ENCODE results near the gene CCNL1.
"Not testable (repeated sequence)": the region's sequence is repeated elsewhere in the genome, so short reads cannot be mapped to it uniquely, and the experiment has no call there.

CCNL1 gene

DNA sequence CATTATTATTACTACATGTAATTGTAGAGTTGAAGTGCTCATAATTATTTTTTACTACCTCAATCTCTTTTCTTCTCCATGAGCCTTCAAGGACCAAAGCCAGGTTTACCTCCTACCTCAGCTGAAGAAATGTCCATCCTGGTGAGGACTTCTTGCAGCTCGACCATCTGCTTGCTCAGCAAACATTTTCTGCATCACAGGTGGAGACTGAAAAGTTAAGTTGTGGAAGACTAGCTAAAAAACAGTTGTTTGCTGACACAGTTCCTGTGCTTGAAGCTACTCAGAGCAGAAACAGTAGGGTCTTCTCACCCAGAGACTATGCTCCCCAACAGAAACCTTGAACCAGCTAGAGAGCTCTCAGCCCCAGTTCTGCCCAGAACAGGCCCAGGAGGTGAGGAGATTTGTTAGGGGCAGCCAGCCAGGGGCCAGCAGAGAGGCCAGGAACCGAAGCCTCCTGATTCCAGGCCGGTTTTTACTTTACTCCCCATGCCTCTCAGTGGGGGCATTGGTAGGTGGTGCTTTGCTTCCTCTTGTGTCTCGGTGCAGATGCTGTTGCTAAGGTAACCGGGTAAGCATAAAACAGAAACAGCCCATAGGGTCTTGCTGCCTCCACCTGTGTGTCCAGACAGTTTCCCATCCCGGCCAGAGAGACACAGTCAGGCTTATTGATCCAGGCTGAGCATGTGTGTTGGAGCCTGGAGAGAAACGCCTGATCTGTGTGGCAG lies 54.9 kb downstream of the CCNL1 start:
- no peak for DNase-seq (ENCODE audit: low read depth in 3 of 3, low spot score in 1 of 3)

DNA sequence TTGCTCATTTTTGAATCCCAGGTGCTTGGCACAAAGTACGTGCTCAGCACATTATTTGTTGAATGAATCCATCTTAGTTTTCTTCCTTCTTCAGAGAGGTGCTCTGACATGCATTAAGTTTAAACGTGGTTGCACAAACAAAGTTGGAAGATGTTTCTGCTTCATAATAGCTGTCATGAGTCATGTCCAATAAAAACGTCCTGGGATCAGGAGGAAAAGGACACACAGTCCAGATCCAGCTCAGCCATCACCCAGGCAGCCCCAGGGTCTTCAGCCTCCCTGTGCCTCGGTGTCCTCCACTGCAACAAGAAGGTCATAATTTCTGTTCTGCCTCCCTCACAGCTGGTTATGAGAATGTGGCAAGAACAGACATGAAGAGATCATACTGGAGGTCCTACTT lies 55.4 kb downstream of the CCNL1 start:
- DNase-seq (ENCODE audit: low read depth in 3 of 3, low spot score in 1 of 3): no peak

DNA sequence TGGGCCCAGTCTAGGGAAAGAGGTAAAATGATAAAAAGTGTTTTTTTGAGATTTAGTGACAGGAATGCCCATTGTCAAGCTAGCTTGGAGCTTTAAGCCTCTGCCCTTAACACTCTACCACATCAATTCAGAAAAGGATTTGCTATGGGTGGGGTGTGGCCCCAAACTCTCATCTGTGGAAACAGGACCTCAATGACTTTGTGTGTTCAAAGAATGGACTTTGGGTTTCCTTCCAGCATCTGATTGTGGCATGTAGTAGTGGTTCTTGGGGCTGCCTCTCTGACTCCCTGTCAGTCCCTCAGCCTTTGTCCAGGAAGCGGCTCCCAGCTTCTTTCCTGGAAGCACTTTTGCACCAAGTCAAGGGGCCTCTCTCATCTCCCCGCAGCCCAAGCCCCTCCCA lies 56.1 kb downstream of the CCNL1 start:
- DNase-seq (ENCODE audit: low read depth in 3 of 3, low spot score in 1 of 3): no peak

DNA sequence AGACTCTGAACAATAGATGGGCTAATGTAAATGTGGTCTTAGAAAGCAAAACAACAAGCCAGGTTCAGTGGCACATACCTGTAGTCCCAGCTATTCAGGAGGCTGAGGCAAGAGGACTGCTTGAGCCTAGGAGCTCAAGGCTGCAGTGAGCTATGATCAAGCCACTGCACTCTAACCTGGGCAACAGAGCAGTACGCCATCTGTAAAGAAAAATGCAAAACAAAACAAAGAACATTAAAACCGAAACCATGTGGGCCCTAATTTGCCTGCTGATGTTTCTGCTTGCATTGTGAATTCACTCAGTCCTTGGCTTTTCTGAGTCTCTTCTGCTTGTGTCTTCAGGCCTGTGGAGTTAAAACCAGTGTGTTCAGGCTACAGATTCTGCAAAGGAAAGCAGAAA lies 56.7 kb downstream of the CCNL1 start:
- no peak for DNase-seq (ENCODE audit: low read depth in 3 of 3, low spot score in 1 of 3)

DNA sequence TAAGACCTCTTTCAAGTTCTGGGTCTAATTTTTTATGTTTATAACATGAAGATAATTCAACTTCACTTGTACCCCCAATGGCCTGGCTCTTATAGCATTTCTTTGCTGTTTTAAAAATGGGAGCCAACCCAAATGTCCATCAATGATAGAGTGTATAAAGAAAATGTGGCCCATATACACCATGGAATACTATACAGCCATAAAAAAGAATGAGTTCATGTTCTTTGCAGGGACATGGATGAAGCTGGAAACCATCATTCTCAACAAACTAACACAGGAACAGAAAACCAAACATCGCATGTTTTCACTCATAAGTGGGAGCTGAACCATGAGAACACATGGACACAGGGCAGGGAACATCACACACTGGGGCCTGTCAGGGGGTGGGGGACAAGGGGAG lies 57.4 kb downstream of the CCNL1 start:
- not testable (repeated sequence) for DNase-seq (ENCODE audit: low read depth in 3 of 3, low spot score in 1 of 3)

DNA sequence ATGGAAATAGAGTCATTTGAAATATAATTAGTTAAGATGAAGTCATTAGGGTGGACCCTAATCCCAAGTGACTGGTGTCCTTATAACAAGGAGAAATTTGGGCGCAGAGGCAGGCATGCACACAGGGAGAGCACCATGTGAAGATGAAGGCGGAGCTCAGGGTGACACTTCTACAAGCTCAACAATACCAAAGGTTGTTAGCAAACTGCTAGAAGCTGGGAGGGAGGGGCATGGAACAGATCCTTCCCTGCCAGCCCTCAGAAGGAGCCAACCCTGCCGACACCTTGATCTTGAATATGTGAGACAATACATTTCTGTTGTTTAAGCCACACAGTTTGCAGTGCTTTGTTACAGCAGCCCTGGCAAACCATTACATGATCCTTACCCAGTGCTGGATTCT lies 57.8 kb downstream of the CCNL1 start:
- DNase-seq (ENCODE audit: low read depth in 3 of 3, low spot score in 1 of 3): no peak

DNA sequence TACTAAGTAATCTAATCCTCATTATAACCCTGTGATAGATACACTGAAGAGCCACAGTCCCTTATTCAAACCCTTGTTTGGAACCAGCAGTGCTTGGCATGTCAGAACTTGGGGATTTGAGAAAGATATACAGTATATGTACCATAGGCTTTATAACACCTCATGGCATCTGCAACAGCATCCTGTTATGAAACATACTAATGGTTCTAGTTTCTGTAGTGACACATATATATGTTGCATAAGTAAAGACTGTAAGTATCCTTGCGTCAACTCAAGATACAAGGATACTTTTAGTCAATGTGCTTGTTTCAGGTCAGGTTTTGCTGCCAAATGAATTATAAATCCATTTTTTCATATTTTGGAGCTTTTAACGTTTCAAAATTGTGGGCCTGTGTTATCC lies 58.5 kb downstream of the CCNL1 start:
- DNase-seq (ENCODE audit: low read depth in 3 of 3, low spot score in 1 of 3): no peak

DNA sequence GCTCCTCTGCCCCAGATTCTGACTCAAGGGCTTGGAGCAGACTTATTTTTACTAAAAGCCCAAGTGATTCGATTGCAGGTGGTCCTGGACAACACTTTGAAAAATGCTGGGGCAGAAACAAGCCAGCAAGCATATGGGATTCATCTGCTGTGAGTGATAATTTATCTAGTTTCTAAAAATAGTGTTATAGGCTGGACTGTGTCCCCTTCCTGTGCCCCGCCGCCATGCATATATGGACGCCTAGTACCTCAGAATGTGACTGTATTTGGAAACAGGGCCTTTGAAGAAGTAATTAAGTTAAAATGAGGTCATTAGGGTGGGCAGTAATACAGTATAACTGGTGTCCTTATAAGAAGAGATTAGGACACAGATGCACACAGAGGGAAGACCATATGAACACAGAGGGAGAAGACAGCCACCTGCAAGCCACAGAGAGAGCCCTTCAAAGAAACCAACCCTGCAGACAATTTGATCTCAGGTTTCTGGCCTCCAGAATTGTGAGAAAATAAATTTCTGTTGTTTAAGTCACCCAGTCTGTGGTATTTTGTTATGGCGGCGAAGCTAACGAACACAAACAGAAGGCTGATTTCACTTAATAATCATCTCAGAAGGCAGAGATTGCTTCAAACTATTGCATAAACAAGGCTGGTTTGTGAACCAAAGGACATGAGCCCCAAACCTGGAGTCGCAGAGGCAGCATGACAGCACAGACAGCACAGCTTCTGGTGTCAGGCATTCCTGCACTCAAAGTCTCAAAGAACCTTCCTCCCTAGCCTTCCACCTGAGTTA lies 59.1 kb downstream of the CCNL1 start:
- no peak for DNase-seq (ENCODE audit: low read depth in 3 of 3, low spot score in 1 of 3)

DNA sequence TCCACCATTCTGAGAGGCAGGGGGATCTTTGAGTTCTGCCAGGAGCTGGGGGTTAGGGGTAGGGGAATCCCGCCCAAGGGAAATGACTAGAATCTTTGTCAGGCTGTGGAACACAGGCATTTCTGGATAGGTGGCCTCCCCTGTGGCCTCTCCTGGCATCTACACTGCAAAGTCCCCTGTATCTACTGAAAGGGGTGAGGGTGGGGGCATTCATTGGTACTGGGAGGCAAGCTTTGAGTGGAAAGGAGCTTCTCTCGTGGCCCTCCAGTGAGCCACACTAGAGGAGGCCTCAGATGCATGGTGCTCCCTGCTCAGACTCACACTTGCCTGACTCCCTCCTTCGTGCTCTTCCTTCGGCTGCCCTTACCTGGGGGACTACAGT lies 59.9 kb downstream of the CCNL1 start:
- no peak for DNase-seq (ENCODE audit: low read depth in 3 of 3, low spot score in 1 of 3)

DNA sequence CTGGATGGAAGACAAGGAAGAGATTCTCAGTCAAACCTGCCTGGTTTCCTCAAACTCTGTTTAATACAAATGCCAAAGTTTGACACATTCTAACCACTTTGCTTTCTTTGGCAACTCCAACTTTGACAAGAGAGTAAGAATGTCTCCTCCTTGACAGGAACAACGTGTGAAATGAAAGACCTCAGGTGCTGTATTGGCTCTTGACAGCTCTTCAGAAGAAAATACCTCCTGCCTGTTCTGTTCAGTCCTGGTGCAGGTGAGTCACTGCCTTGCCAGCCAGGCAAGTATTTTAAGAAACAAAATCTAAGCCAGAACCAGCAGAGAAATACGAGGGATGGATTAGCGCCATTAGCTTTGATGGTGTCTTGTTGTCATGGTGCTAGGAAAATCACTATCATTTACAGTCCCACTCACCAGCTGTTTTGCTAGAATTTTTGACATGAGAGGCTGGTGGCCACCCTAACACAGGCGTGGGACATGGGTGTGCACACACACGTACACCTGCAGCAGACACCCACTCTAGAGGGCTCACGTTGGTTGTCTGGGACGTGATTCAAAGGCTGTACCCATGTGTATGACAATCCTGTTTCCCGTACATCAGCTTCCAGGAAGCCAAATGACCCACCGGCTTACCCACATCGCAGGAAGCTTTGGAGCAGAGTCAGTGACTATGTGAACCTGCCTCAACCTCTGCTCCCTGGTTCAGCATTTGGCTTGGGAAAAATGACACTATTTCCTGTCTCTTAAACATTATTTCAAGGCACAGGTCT lies 60.4 kb downstream of the CCNL1 start:
- DNase-seq (ENCODE audit: low read depth in 3 of 3, low spot score in 1 of 3): no peak

DNA sequence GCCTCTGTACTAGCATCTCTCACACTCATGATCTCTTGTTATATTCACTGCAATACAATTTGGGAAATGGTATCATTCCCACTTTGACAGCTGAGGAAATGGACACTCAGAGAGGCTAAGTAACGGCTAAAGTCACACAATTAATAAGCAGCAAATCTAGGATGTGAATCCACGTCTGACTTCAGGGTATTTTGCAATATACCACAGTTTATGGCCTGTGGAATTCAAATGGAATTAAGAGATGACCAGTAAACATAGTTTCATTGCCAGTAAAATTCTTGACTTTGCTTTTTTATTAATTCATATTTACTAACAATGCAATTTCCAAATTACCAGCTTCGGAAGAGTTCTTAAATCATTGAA lies 61.1 kb downstream of the CCNL1 start:
- DNase-seq (ENCODE audit: low read depth in 3 of 3, low spot score in 1 of 3): no peak

DNA sequence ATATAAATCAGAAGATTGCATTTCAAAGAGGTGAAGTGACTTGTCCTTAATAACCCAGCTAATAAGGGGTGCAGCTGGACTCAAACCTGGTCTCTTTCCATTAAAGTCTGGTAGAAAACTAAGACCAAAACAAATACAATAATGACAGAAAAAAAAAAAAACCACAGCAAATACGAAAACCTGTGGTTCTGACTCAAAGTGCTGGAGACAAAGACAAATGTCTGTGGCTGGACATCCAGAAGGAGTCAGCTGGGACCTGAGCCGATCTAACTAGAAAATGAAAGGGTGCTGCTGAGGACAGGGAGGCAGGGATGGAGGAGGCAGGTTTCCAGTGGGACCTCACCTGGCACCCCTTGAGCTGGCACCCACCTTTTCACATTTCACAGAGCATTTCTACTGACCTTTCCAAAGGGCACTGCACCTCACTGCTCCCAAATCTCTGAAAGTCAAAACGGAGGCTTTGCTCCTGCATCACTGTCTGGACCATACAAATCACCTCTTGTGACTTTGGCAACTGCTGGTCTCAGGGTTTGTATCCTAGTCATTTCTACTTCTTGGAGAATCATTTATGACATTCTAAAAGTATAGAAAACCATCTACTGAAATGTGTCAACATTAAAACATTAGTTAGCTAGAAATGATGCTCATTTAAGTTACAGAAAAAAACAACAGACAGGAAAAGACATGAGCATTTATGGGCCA lies 61.7 kb downstream of the CCNL1 start:
- DNase-seq (ENCODE audit: low read depth in 3 of 3, low spot score in 1 of 3): no peak

All from stimulated activated CD4-positive, alpha-beta T cell treated with anti-CD3 and anti-CD28 coated beads, TNF-alpha, amount 100 ng/mL, for 1 hour (primary cell).